ENCODE data around the gene THSD4. TPM values are rescaled to one million over a fixed set of nuclear protein-coding genes. Genes with fewer than 3 reads are reported as not detected.

The THSD4 gene
- total RNA-seq (75.1 TPM), polyA plus RNA-seq (23.9 TPM)

GRCh38 chr15:71114887-71115566 is at the start of gene THSD4:
THSD4 (plus strand) TSS chr15:71115471.
- WGBS: 17% methylated on average over 52 of the region's 52 CpGs
- Histone ChIP-seq H3K4me1 (ENCODE audit: insufficient read depth) (no peaks in the 10 kb centered on the region), H3K36me3 (ENCODE audit: insufficient read depth) (no peaks in the 10 kb centered on the region), H3K4me3 (ENCODE audit: low read depth, low read length) (peak within 1 kb of the TSS; percentile 73), H3K27ac (ENCODE audit: low read depth) (peak within 1 kb of the TSS; percentile 39)
- DNase-seq (ENCODE audit: extremely low spot score): no peak

GRCh38 chr15:71066983-71067382 is 48.3 kb upstream of the THSD4 start:
- H3K27ac ChIP-seq (ENCODE audit: low read depth): no peak overlapping the region
- WGBS: 80% methylated on average over 5 of the region's 5 CpGs
- DNase-seq (ENCODE audit: extremely low spot score): no peak
- H3K4me3 ChIP-seq (ENCODE audit: low read depth, low read length): no peak overlapping the region
- H3K36me3 ChIP-seq (ENCODE audit: insufficient read depth): no peaks in the 10 kb centered on the region
- H3K4me1 ChIP-seq (ENCODE audit: insufficient read depth): no peaks in the 10 kb centered on the region

GRCh38 chr15:71069693-71070092 is 45.6 kb upstream of the THSD4 start:
- no peaks in the 10 kb centered on the region for H3K36me3 ChIP-seq (ENCODE audit: insufficient read depth)
- 77% methylated on average over 2 of the region's 2 CpGs for WGBS

GRCh38 chr15:71071529-71071928 is 43.7 kb upstream of the THSD4 start:
- Histone ChIP-seq H3K27ac (ENCODE audit: low read depth) (no peak overlapping the region), H3K4me3 (ENCODE audit: low read depth, low read length) (no peak overlapping the region), H3K36me3 (ENCODE audit: insufficient read depth) (no peaks in the 10 kb centered on the region), H3K4me1 (ENCODE audit: insufficient read depth) (no peaks in the 10 kb centered on the region)
- DNase-seq (ENCODE audit: extremely low spot score): no peak

More at GRCh38 chr15:71069693-71070092, 45.6 kb upstream of the THSD4 start:
- Histone ChIP-seq H3K4me1 (ENCODE audit: insufficient read depth) (no peaks in the 10 kb centered on the region), H3K4me3 (ENCODE audit: low read depth, low read length) (no peak overlapping the region), H3K27ac (ENCODE audit: low read depth) (no peak overlapping the region)
- no peak for DNase-seq (ENCODE audit: extremely low spot score)

GRCh38 chr15:71072423-71072822 is 42.8 kb upstream of the THSD4 start:
- H3K27ac ChIP-seq (ENCODE audit: low read depth): no peak overlapping the region
- WGBS: 92% methylated on average over 6 of the region's 6 CpGs
- no peak overlapping the region for H3K4me3 ChIP-seq (ENCODE audit: low read depth, low read length)
- H3K36me3 ChIP-seq (ENCODE audit: insufficient read depth): no peaks in the 10 kb centered on the region
- no peak for DNase-seq (ENCODE audit: extremely low spot score)
- no peaks in the 10 kb centered on the region for H3K4me1 ChIP-seq (ENCODE audit: insufficient read depth)

- Histone ChIP-seq H3K4me3 (ENCODE audit: low read depth, low read length) (no peak overlapping the region), H3K27ac (ENCODE audit: low read depth) (no peak overlapping the region), H3K4me1 (ENCODE audit: insufficient read depth) (no peaks in the 10 kb centered on the region), H3K36me3 (ENCODE audit: insufficient read depth) (no peaks in the 10 kb centered on the region)
- WGBS: 52% methylated on average over 6 of the region's 6 CpGs
- DNase-seq (ENCODE audit: extremely low spot score): no peak
Measured at GRCh38 chr15:71078506-71079207, 36.6 kb upstream of the THSD4 start.

- Histone ChIP-seq H3K36me3 (ENCODE audit: insufficient read depth) (no peaks in the 10 kb centered on the region), H3K4me3 (ENCODE audit: low read depth, low read length) (no peak overlapping the region)
Measured at GRCh38 chr15:71079208-71080044, 35.8 kb upstream of the THSD4 start.

GRCh38 chr15:71080166-71080565 is 35.1 kb upstream of the THSD4 start:
- Histone ChIP-seq H3K36me3 (ENCODE audit: insufficient read depth) (no peaks in the 10 kb centered on the region), H3K27ac (ENCODE audit: low read depth) (no peak overlapping the region), H3K4me3 (ENCODE audit: low read depth, low read length) (no peak overlapping the region), H3K4me1 (ENCODE audit: insufficient read depth) (no peaks in the 10 kb centered on the region)
- DNase-seq (ENCODE audit: extremely low spot score): no peak
- 92% methylated on average over 7 of the region's 7 CpGs for WGBS

More at GRCh38 chr15:71079208-71080044, 35.8 kb upstream of the THSD4 start:
- H3K27ac ChIP-seq (ENCODE audit: low read depth): no peak overlapping the region
- 31% methylated on average over 6 of the region's 6 CpGs for WGBS
- no peaks in the 10 kb centered on the region for H3K4me1 ChIP-seq (ENCODE audit: insufficient read depth)
- DNase-seq (ENCODE audit: extremely low spot score): peak; percentile 40

GRCh38 chr15:71080705-71081104 is 34.6 kb upstream of the THSD4 start:
- no peak for DNase-seq (ENCODE audit: extremely low spot score)
- 72% methylated on average over 1 of the region's 1 CpG for WGBS
- no peaks in the 10 kb centered on the region for H3K4me1 ChIP-seq (ENCODE audit: insufficient read depth)
- H3K36me3 ChIP-seq (ENCODE audit: insufficient read depth): no peaks in the 10 kb centered on the region
- no peak overlapping the region for H3K4me3 ChIP-seq (ENCODE audit: low read depth, low read length)
- no peak overlapping the region for H3K27ac ChIP-seq (ENCODE audit: low read depth)

GRCh38 chr15:71082803-71083202 is 32.5 kb upstream of the THSD4 start:
- Histone ChIP-seq H3K27ac (ENCODE audit: low read depth) (no peak overlapping the region), H3K36me3 (ENCODE audit: insufficient read depth) (no peaks in the 10 kb centered on the region), H3K4me3 (ENCODE audit: low read depth, low read length) (no peak overlapping the region), H3K4me1 (ENCODE audit: insufficient read depth) (no peaks in the 10 kb centered on the region)
- no peak for DNase-seq (ENCODE audit: extremely low spot score)
- 58% methylated on average over 5 of the region's 5 CpGs for WGBS

- Histone ChIP-seq H3K4me1 (ENCODE audit: insufficient read depth) (no peaks in the 10 kb centered on the region), H3K36me3 (ENCODE audit: insufficient read depth) (no peaks in the 10 kb centered on the region), H3K4me3 (ENCODE audit: low read depth, low read length) (no peak overlapping the region), H3K27ac (ENCODE audit: low read depth) (no peak overlapping the region)
- no peak for DNase-seq (ENCODE audit: extremely low spot score)
- WGBS: 45% methylated on average over 5 of the region's 5 CpGs
Measured at GRCh38 chr15:71083349-71083748, 31.9 kb upstream of the THSD4 start.

- DNase-seq (ENCODE audit: extremely low spot score): no peak
- no peaks in the 10 kb centered on the region for H3K36me3 ChIP-seq (ENCODE audit: insufficient read depth)
- WGBS: 98% methylated on average over 2 of the region's 2 CpGs
- H3K27ac ChIP-seq (ENCODE audit: low read depth): no peak overlapping the region
- H3K4me3 ChIP-seq (ENCODE audit: low read depth, low read length): no peak overlapping the region
- no peaks in the 10 kb centered on the region for H3K4me1 ChIP-seq (ENCODE audit: insufficient read depth)
Measured at GRCh38 chr15:71084264-71084663, 31.0 kb upstream of the THSD4 start.

- Histone ChIP-seq H3K36me3 (ENCODE audit: insufficient read depth) (no peaks in the 10 kb centered on the region), H3K4me1 (ENCODE audit: insufficient read depth) (no peaks in the 10 kb centered on the region), H3K4me3 (ENCODE audit: low read depth, low read length) (no peak overlapping the region), H3K27ac (ENCODE audit: low read depth) (no peak overlapping the region)
- DNase-seq (ENCODE audit: extremely low spot score): no peak
- 72% methylated on average over 3 of the region's 3 CpGs for WGBS
Measured at GRCh38 chr15:71085809-71086208, 29.5 kb upstream of the THSD4 start.

- no peaks in the 10 kb centered on the region for H3K36me3 ChIP-seq (ENCODE audit: insufficient read depth)
- H3K4me1 ChIP-seq (ENCODE audit: insufficient read depth): no peaks in the 10 kb centered on the region
- no peak for DNase-seq (ENCODE audit: extremely low spot score)
- no peak overlapping the region for H3K27ac ChIP-seq (ENCODE audit: low read depth)
- no peak overlapping the region for H3K4me3 ChIP-seq (ENCODE audit: low read depth, low read length)
Measured at GRCh38 chr15:71088155-71088554, 27.1 kb upstream of the THSD4 start.
